GM19043 (cell line): ENCODE measurements around the gene FAM89A.
"Not testable (repeated sequence)": the region's sequence is repeated elsewhere in the genome, so short reads cannot be mapped to it uniquely, and the experiment has no call there.

Experiments used
- ATAC-seq: cut with Tn5 transposase; IDR thresholded peaks from one replicate; pipeline ENCODE4 v1.9.1; 2021; ENCODE audit warnings: low read depth; ENCODE audit not compliant: unreplicated experiment

The FAM89A gene

GRCh38 chr1:231037585-231038517 lies 2.2 kb downstream of the FAM89A start:
- ATAC-seq, result no peak

GRCh38 chr1:231036416-231036815 lies 3.6 kb downstream of the FAM89A start:
- no peak for ATAC-seq

- ATAC-seq, result no peak
These were observed 4.3 kb downstream of the FAM89A start for GRCh38 chr1:231035799-231036198.

- no peak for ATAC-seq
These were observed 7.1 kb downstream of the FAM89A start for GRCh38 chr1:231032963-231033362.

- ATAC-seq, result no peak
These were observed 10.2 kb downstream of the FAM89A start for GRCh38 chr1:231029841-231030240.

GRCh38 chr1:231029247-231029646 lies 10.8 kb downstream of the FAM89A start:
- not testable (repeated sequence) for ATAC-seq

GRCh38 chr1:231028682-231029081 lies 11.4 kb downstream of the FAM89A start:
- no peak for ATAC-seq

GRCh38 chr1:231027971-231028370 lies 12.1 kb downstream of the FAM89A start:
- ATAC-seq, result no peak

GRCh38 chr1:231027136-231027925 lies 12.7 kb downstream of the FAM89A start:
- ATAC-seq, result no peak

- ATAC-seq, result no peak
These were observed 13.5 kb downstream of the FAM89A start for GRCh38 chr1:231026576-231026975.

- ATAC-seq, result no peak
These were observed 16.9 kb downstream of the FAM89A start for GRCh38 chr1:231023150-231023549.

- ATAC-seq, result not testable (repeated sequence)
These were observed 17.5 kb downstream of the FAM89A start for GRCh38 chr1:231022543-231022942.

GRCh38 chr1:231021540-231022031 lies 18.5 kb downstream of the FAM89A start:
- no peak for ATAC-seq

GRCh38 chr1:231020816-231021215 lies 19.2 kb downstream of the FAM89A start:
- no peak for ATAC-seq

GRCh38 chr1:231020139-231020601 lies 19.9 kb downstream of the FAM89A start:
- no peak for ATAC-seq

- no peak for ATAC-seq
These were observed 20.3 kb downstream of the FAM89A start for GRCh38 chr1:231019711-231020110.

GRCh38 chr1:231016966-231017365 lies 23.1 kb downstream of the FAM89A start:
- ATAC-seq, result no peak

- no peak for ATAC-seq
These were observed 23.8 kb downstream of the FAM89A start for GRCh38 chr1:231016234-231016633.

- no peak for ATAC-seq
These were observed 26.6 kb downstream of the FAM89A start for GRCh38 chr1:231013391-231014015.

- ATAC-seq, result no peak
These were observed 28.1 kb downstream of the FAM89A start for GRCh38 chr1:231011963-231012362.

- ATAC-seq, result no peak
These were observed 28.7 kb downstream of the FAM89A start for GRCh38 chr1:231011360-231011759.
